Skeletal muscle satellite cell (primary cell): ENCODE results near the gene ADAP2.
"Not testable (repeated sequence)": the region's sequence is repeated elsewhere in the genome, so short reads cannot be mapped to it uniquely, and the experiment has no call there.

Experiments used
- H3K27me3 ChIP-seq: 2 replicates; pipeline ENCODE4 v1.7.0; 2013; ENCODE audit warnings: low read length; ENCODE audit not compliant: control insufficient read depth, insufficient read depth
- H3K36me3 ChIP-seq: 2 replicates; pipeline ENCODE4 v1.7.0; 2013; ENCODE audit warnings: mild to moderate bottlenecking, control low read depth, low read length; ENCODE audit not compliant: insufficient read depth
- H3K4me1 ChIP-seq: 2 replicates; pipeline ENCODE4 v1.7.0; 2013; ENCODE audit warnings: low read length; ENCODE audit not compliant: control insufficient read depth, insufficient read depth
- H3K4me2 ChIP-seq: 2 replicates; pipeline ENCODE4 v1.7.0; 2013; ENCODE audit warnings: mild to moderate bottlenecking, low read length
- H3K4me3 ChIP-seq: 2 replicates; pipeline ENCODE4 v1.7.0; 2013; ENCODE audit warnings: low read length
- H3K9ac ChIP-seq: 2 replicates; pipeline ENCODE4 v1.7.0; 2013; ENCODE audit warnings: mild to moderate bottlenecking, low read depth, low read length, moderate library complexity
- H3K9me3 ChIP-seq: replicated peaks from 2 replicates; pipeline ENCODE4 v1.7.0; 2013; ENCODE audit warnings: mild to moderate bottlenecking, control low read depth, low read length

The ADAP2 gene

GRCh38 chr17:30931582-30931981 lies 9.8 kb downstream of the ADAP2 start:
- H3K36me3 ChIP-seq, H3K4me3 ChIP-seq: not testable (repeated sequence)

GRCh38 chr17:30933966-30934365 lies 12.2 kb downstream of the ADAP2 start:
- no peak overlapping the region for H3K4me2 ChIP-seq
- H3K9ac ChIP-seq: no peak overlapping the region
- no peaks in the 10 kb centered on the region for H3K4me1 ChIP-seq
- no peaks in the 10 kb centered on the region for H3K9me3 ChIP-seq
- H3K4me3 ChIP-seq: no peak overlapping the region
- no peaks in the 10 kb centered on the region for H3K36me3 ChIP-seq
- peaks cover 19% of the 10 kb centered on the region for H3K27me3 ChIP-seq

More at GRCh38 chr17:30931582-30931981, 9.8 kb downstream of the ADAP2 start:
- H3K9ac ChIP-seq, H3K9me3 ChIP-seq, H3K4me2 ChIP-seq, H3K4me1 ChIP-seq: not testable (repeated sequence)
- peaks cover 30% of the 10 kb centered on the region for H3K27me3 ChIP-seq

- Histone ChIP-seq H3K4me3 (no peak overlapping the region), H3K4me1 (no peaks in the 10 kb centered on the region), H3K9ac (no peak overlapping the region), H3K4me2 (no peak overlapping the region), H3K9me3 (no peaks in the 10 kb centered on the region), H3K27me3 (peaks cover 10% of the 10 kb centered on the region), H3K36me3 (no peaks in the 10 kb centered on the region)
Observed at GRCh38 chr17:30939051-30939689, 17.4 kb downstream of the ADAP2 start.

DNA sequence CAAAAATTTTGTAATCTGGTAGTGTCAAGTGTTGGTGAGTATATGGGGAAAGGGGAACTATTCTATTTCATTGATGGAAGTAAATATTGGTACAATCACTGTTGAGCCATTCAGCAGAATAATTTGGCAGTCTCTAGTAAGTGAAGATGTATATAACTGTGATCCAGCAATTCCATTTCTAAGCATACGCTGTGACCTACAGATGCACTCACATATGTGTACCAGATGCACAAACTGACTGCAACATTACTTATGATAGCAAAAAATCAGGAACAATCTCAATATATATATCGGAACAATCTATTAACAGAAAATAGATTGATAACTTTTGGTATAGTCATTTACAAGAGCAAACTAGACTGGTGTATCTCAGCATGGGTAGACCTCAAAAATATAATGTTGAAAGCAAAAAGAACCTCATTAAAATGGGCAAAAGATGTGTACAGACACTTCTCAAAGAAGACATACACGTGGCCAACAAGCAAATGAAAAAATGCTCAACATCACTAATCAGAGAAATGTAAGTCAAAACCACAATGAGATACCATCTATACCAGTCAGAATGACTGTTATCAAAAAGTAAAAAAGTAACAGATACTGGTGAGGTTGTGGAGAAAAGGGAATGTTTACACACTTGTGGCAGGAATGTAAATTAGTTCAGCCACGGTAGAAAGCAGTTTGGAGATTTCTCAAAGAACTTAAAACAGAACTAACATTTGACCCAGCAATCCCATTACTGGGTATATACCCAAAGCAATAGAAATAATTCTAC lies 20.7 kb downstream of the ADAP2 start:
- no peaks in the 10 kb centered on the region for H3K4me1 ChIP-seq
- H3K9me3 ChIP-seq: no peaks in the 10 kb centered on the region
- no peak overlapping the region for H3K4me3 ChIP-seq
- peaks cover 10% of the 10 kb centered on the region for H3K27me3 ChIP-seq
- no peak overlapping the region for H3K4me2 ChIP-seq
- no peak overlapping the region for H3K9ac ChIP-seq
- no peaks in the 10 kb centered on the region for H3K36me3 ChIP-seq

DNA sequence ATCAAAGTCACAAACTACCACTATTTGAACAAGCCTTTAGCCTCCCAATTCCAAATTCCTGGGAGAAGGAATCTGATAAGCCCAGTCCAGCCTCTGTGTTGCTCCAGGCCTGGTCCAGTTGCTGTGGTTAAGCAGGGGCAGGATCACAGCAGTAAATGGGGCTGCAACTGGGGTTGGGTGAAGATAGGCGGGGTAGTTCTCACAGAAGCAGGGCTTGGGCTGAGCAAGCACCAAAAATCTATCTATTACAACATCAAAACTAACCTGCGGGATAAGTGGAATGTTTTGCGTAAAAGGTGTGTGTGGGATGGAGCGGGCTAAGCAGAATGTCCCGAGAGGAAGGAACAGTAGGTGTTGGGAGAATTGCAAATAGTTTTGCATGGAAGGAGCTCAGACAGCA lies 26.1 kb downstream of the ADAP2 start:
- no peaks in the 10 kb centered on the region for H3K4me1 ChIP-seq
- H3K36me3 ChIP-seq: no peaks in the 10 kb centered on the region
- no peak overlapping the region for H3K4me3 ChIP-seq
- H3K27me3 ChIP-seq: no peaks in the 10 kb centered on the region
- H3K4me2 ChIP-seq: no peak overlapping the region
- no peak overlapping the region for H3K9ac ChIP-seq
- no peaks in the 10 kb centered on the region for H3K9me3 ChIP-seq

DNA sequence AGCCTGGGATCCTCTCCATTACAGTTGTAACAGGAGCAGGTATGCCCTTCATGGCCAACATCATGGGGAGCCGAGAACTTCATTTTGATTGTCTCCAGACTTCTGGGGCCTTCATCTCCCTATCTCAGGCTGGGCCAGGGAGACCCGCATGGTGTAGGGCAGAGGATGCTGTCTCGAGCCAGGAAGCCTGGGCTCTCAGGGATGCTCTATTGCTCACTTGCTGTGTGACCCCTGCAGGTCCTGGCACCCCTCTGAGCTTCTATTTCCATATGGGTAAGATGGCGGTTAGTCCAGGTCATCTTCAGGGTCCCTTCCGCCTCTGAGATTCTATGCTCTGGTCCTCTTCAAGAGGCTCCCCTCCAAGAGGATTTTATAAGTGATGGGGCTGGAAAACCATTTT lies 28.4 kb downstream of the ADAP2 start:
- H3K4me2 ChIP-seq: no peak overlapping the region
- H3K9me3 ChIP-seq: no peaks in the 10 kb centered on the region
- no peaks in the 10 kb centered on the region for H3K4me1 ChIP-seq
- no peak overlapping the region for H3K9ac ChIP-seq
- no peaks in the 10 kb centered on the region for H3K27me3 ChIP-seq
- no peaks in the 10 kb centered on the region for H3K36me3 ChIP-seq
- H3K4me3 ChIP-seq: no peak overlapping the region

DNA sequence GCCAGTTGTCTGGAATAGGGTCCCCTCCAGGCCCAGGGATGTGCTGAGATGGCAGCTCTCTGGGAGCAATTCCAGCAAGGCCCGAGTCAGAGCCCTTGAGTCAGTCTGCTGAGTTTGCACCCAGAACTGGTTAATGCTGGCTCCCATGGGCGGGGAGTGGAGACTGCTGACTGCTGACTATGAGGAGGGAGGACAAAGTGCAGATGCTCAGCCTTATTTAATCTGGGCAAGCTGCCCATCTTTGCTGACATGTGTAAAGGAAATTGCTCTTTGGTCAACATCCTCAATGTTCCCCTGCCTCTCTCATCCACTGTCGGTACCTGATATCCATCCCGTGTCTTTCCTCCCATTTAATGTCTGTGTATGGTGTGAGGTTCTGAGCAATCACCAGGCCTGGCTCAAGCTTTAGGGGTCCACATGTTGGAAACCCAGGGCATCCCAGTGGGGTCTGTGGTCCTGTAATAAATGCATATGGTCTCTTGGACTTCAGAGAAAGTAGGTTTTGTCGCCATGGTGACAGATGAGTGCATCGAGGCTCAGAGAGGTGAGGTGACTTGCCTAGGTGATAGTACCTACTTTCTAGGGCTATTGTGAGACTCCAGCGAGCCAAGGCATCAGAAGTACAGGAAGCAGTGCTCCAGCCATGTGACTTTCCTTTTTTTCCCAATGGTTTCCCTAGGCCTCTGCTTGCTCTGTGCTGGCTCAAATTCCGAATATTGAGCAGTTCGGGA lies 29.1 kb downstream of the ADAP2 start:
- Histone ChIP-seq H3K9me3 (no peaks in the 10 kb centered on the region), H3K36me3 (no peaks in the 10 kb centered on the region), H3K4me1 (no peaks in the 10 kb centered on the region), H3K9ac (no peak overlapping the region), H3K4me3 (no peak overlapping the region), H3K27me3 (no peaks in the 10 kb centered on the region), H3K4me2 (no peak overlapping the region)

- Histone ChIP-seq H3K27me3 (no peaks in the 10 kb centered on the region), H3K9me3 (no peaks in the 10 kb centered on the region), H3K4me1 (no peaks in the 10 kb centered on the region), H3K4me3 (no peak overlapping the region), H3K9ac (no peak overlapping the region), H3K36me3 (no peaks in the 10 kb centered on the region), H3K4me2 (no peak overlapping the region)
Observed at GRCh38 chr17:30952638-30953393, 31.1 kb downstream of the ADAP2 start.

DNA sequence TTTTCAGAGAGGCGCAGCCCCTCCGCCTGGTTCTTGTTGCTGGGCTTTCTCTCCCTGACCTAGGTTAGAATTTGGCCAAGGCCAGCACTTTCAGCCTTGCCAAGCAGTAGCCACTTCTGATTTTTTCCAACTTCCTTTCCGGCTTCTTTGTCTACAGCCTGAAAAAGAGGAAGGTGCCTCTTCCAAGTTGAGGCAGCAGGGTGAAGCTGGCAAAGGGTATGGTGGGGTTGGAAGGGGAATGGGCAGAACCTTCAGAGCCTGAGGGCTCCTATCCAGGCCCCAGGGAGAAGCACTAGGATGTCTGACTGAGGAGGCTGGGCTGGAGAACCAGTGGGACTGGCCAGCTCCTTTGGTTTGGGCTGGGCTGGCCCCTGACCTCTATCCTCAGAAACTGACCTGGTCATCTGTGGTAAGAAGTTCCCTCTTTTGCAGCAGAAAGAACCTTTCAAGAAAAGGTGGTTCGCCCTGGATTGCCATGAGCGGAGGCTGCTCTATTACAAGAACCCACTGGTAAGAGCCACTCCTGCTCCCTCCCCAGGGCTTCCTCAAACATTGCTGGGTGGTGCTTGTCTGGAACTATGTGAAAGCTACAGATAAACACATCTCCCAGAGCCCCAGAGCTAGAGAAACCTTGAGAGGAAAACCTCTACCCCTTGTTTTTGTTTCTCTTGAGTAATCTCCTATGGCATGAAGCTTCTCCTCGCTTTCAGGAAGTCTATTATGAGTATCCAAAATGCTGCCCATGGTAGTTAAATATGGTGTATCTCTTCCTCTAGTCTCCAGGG lies 32.5 kb downstream of the ADAP2 start:
- Histone ChIP-seq H3K4me2 (no peak overlapping the region), H3K4me3 (no peak overlapping the region), H3K9me3 (no peaks in the 10 kb centered on the region), H3K9ac (no peak overlapping the region), H3K4me1 (no peaks in the 10 kb centered on the region), H3K36me3 (no peaks in the 10 kb centered on the region), H3K27me3 (peaks cover 4% of the 10 kb centered on the region)

DNA sequence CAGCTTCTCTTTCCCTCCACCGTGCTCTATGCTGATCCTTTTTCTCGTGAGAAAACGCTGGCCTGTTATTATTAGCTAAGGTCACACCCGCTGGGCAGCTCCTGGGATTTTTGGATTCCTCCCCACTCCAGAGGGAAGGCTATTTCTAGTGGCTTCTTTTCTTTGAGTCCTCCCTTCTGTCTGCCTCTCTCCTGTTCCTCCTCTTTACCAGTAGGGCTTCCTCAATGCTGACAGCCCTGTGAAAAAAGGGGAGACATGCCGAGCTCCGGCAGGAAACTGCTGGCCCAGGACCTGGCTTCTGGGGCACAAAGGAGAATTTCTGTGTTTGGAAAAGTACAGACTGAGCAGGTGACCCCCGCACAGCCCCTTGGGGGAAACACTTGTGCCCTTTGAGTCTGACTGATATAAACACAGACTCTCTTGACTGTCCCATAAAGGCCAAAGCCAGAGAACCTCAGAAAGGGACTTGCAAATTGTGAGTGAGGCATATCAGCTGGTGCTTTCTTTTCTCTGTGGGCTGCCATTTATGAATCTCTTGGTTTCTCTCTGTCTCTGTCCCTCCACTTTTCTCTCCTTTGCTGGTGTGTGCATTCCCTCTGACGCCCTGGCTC lies 35.1 kb downstream of the ADAP2 start:
- peaks cover 6% of the 10 kb centered on the region for H3K27me3 ChIP-seq
- no peak overlapping the region for H3K4me2 ChIP-seq
- no peaks in the 10 kb centered on the region for H3K36me3 ChIP-seq
- H3K4me3 ChIP-seq: no peak overlapping the region
- H3K9me3 ChIP-seq: no peaks in the 10 kb centered on the region
- no peak overlapping the region for H3K9ac ChIP-seq
- H3K4me1 ChIP-seq: peaks cover 3% of the 10 kb centered on the region
